NCI-H2227 treated with DMSO at 0.1 percent for 48 hours (cell line): ENCODE data around the gene C4orf50.
"Not testable (repeated sequence)": the region's sequence is repeated elsewhere in the genome, so short reads cannot be mapped to it uniquely, and the experiment has no call there.

Experiments used
- DNase-seq: peaks from one replicate; lab custom pipeline; 2025; lab: John Stamatoyannopoulos, UW

The C4orf50 gene

GRCh38 chr4:5858020-5858769, 160.0 kb downstream of the C4orf50 start:
- no peak for DNase-seq

- no peak for DNase-seq
Observed at GRCh38 chr4:5857199-5857598, 161.0 kb downstream of the C4orf50 start.

- not testable (repeated sequence) for DNase-seq
Observed at GRCh38 chr4:5856362-5856761, 161.9 kb downstream of the C4orf50 start.

GRCh38 chr4:5854929-5855328, 163.3 kb downstream of the C4orf50 start:
- DNase-seq: no peak

- no peak for DNase-seq
Observed at GRCh38 chr4:5852523-5853202, 165.6 kb downstream of the C4orf50 start.

GRCh38 chr4:5851637-5852301, 166.5 kb downstream of the C4orf50 start:
- no peak for DNase-seq
